Endothelial cell (in vitro differentiated cells): ENCODE measurements around the gene PLPPR1. TPM values are rescaled to one million over a fixed set of nuclear protein-coding genes. Genes with fewer than 3 reads are reported as not detected.
"Not testable (repeated sequence)": the region's sequence is repeated elsewhere in the genome, so short reads cannot be mapped to it uniquely, and the experiment has no call there.

Experiments used
- DNase-seq: peaks from one replicate; pipeline ENCODE4 v3.0.0; 2021; ENCODE audit warnings: low spot score
- H3K27ac Mint-ChIP-seq: one replicate; pipeline ENCODE4 v1.8.0; 2021; ENCODE audit warnings: mixed read lengths, inconsistent platforms; ENCODE audit not compliant: unreplicated experiment
- H3K27me3 Mint-ChIP-seq: one replicate; pipeline ENCODE4 v1.8.0; 2021; ENCODE audit warnings: mild to moderate bottlenecking, moderate library complexity, mixed read lengths, inconsistent platforms; ENCODE audit not compliant: unreplicated experiment
- H3K36me3 Mint-ChIP-seq: one replicate; pipeline ENCODE4 v1.8.0; 2021; ENCODE audit warnings: mild to moderate bottlenecking, low read depth, mixed read lengths, inconsistent platforms; ENCODE audit not compliant: unreplicated experiment
- H3K4me1 Mint-ChIP-seq: one replicate; pipeline ENCODE4 v1.8.0; 2021; ENCODE audit warnings: mild to moderate bottlenecking, mixed read lengths, inconsistent platforms; ENCODE audit not compliant: unreplicated experiment
- H3K4me3 Mint-ChIP-seq: one replicate; pipeline ENCODE4 v1.8.0; 2021; ENCODE audit warnings: mild to moderate bottlenecking, mixed read lengths, inconsistent platforms; ENCODE audit not compliant: unreplicated experiment
- H3K9me3 Mint-ChIP-seq: one replicate; pipeline ENCODE4 v1.8.0; 2021; ENCODE audit warnings: mixed read lengths, inconsistent platforms; ENCODE audit not compliant: unreplicated experiment
- CTCF ChIP-seq: fragments of 200-600 bp; sonication (generic); IDR thresholded peaks from one replicate; pipeline ENCODE4 v1.5.0; 2021; ENCODE audit warnings: antibody characterized with exemption; ENCODE audit not compliant: unreplicated experiment
- total RNA-seq: library from RNA; stranded (reverse); fragmentation: NEBNext Ultra II Directional; extraction: Animal tissue kit (Norgen Biotek cat#: 25700); gene quantifications from one replicate; pipeline ENCODE4 v1.2.1, GENCODE V29; 2021; ENCODE audit not compliant: unreplicated experiment

PLPPR1 gene
- total RNA-seq, 1 donor from 2014 or later: 0.15 TPM

GRCh38 chr9:101038488-101038887 is 10.0 kb downstream of the PLPPR1 start:
- Mint-ChIP-seq H3K4me3 (no peak overlapping the region), H3K36me3 (no peaks in the 10 kb centered on the region), H3K4me1 (no peaks in the 10 kb centered on the region), H3K27ac (no peak overlapping the region), H3K9me3 (no peaks in the 10 kb centered on the region), H3K27me3 (no peaks in the 10 kb centered on the region)
- TF ChIP-seq CTCF: no peak
- no peak for DNase-seq

GRCh38 chr9:101039581-101039980 is 11.1 kb downstream of the PLPPR1 start:
- not testable (repeated sequence) for H3K27ac Mint-ChIP-seq, DNase-seq, H3K27me3 Mint-ChIP-seq, H3K4me3 Mint-ChIP-seq, H3K4me1 Mint-ChIP-seq, H3K9me3 Mint-ChIP-seq, H3K36me3 Mint-ChIP-seq

- Mint-ChIP-seq H3K27me3 (peaks cover 2% of the 10 kb centered on the region), H3K4me3 (no peak overlapping the region), H3K27ac (no peak overlapping the region), H3K9me3 (no peaks in the 10 kb centered on the region), H3K4me1 (no peaks in the 10 kb centered on the region), H3K36me3 (no peaks in the 10 kb centered on the region)
- TF ChIP-seq CTCF: no peak
- DNase-seq: no peak
Observed at GRCh38 chr9:101047848-101048397, 19.4 kb downstream of the PLPPR1 start.

- no peak overlapping the region for H3K27ac Mint-ChIP-seq
- H3K9me3 Mint-ChIP-seq: no peaks in the 10 kb centered on the region
- TF ChIP-seq CTCF: no peak
- DNase-seq: no peak
- no peaks in the 10 kb centered on the region for H3K4me1 Mint-ChIP-seq
- no peaks in the 10 kb centered on the region for H3K36me3 Mint-ChIP-seq
- H3K27me3 Mint-ChIP-seq: peaks cover 2% of the 10 kb centered on the region
- H3K4me3 Mint-ChIP-seq: no peak overlapping the region
Observed at GRCh38 chr9:101050650-101051049, 22.1 kb downstream of the PLPPR1 start.

GRCh38 chr9:101054657-101055056 is 26.1 kb downstream of the PLPPR1 start:
- no peak for DNase-seq
- no peaks in the 10 kb centered on the region for H3K4me1 Mint-ChIP-seq

More at GRCh38 chr9:101054657-101055056, 26.1 kb downstream of the PLPPR1 start:
- TF ChIP-seq CTCF: no peak
- Mint-ChIP-seq H3K27me3 (no peaks in the 10 kb centered on the region), H3K36me3 (no peaks in the 10 kb centered on the region), H3K4me3 (no peak overlapping the region), H3K9me3 (no peaks in the 10 kb centered on the region), H3K27ac (no peak overlapping the region)
